SK-N-SH (cell line): ENCODE results near the gene TMX1. TPM values are rescaled to one million over a fixed set of nuclear protein-coding genes. Genes with fewer than 3 reads are reported as not detected.

ENCODE experiments used
- CTCF ChIA-PET: fragments of 300-600, 350-600 bp; formaldehyde crosslinking; extraction: SDS; loops from one replicate; lab custom pipeline; 2021; lab: Yijun Ruan, JAX
- POLR2A ChIA-PET: fragments of 350-600 bp; sonication (Branson Sonifier 250); formaldehyde crosslinking; extraction: SDS; loops from one replicate; lab custom pipeline; 2020; ENCODE audit warnings: antibody characterized with exemption, inconsistent platforms; lab: Yijun Ruan, JAX
- DNase-seq: peaks from one replicate; pipeline ENCODE4 v3.0.0; 2012
- H2AFZ ChIP-seq: fragments of 200-600 bp; sonication (generic); 2 replicates; pipeline ENCODE4 v1.8.1; 2016; ENCODE audit warnings: antibody characterized with exemption, mild to moderate bottlenecking, low read depth
- H3F3A ChIP-seq: fragments of 200-600 bp; sonication (generic); replicated peaks from 2 replicates; pipeline ENCODE3; 2016; ENCODE audit warnings: antibody characterized with exemption, mild to moderate bottlenecking; ENCODE audit not compliant: insufficient read depth
- H3K27ac ChIP-seq, 2 experiments: fragments of 200-500 bp in 1 of 2; fragments of 200-600 bp in 1 of 2; sonication (Bioruptor generic) in 1 of 2; sonication (generic), shearing (Covaris generic) in 1 of 2; 2 replicates each; pipeline versions ENCODE4 v1.5.1 to v1.6.1; 2014 to 2016; ENCODE audit warnings: low read depth in 2 of 2, inconsistent platforms in 1 of 2, low read length in 1 of 2, mild to moderate bottlenecking in 1 of 2, mixed read lengths in 1 of 2
- H3K27me3 ChIP-seq: fragments of 200-600 bp; sonication (generic), shearing (Covaris generic); 2 replicates; pipeline ENCODE4 v1.6.1; 2016; ENCODE audit warnings: mixed run types; ENCODE audit not compliant: insufficient read depth
- H3K36me3 ChIP-seq, 2 experiments: fragments of 200-500 bp in 1 of 2; fragments of 200-600 bp in 1 of 2; sonication (Bioruptor generic) in 1 of 2; sonication (generic) in 1 of 2; replicated peaks in 1 of 2; 2 replicates each; pipeline versions ENCODE3 to v1.5.1; 2014 to 2016; ENCODE audit warnings: low read length in 1 of 2, mild to moderate bottlenecking in 1 of 2; ENCODE audit not compliant: insufficient read depth in 2 of 2, control insufficient read depth in 1 of 2
- H3K4me1 ChIP-seq, 2 experiments: fragments of 200-500 bp in 1 of 2; fragments of 200-600 bp in 1 of 2; sonication (Bioruptor generic) in 1 of 2; sonication (generic), shearing (Covaris generic) in 1 of 2; 2 replicates each; pipeline versions ENCODE4 v1.5.1 to v1.6.1; 2014 to 2016; ENCODE audit warnings: low read depth in 1 of 2, low read length in 1 of 2, mixed run types in 1 of 2; ENCODE audit not compliant: insufficient read depth in 2 of 2, control insufficient read depth in 1 of 2
- H3K4me2 ChIP-seq: fragments of 200-600 bp; sonication (generic), shearing (Covaris generic); 2 replicates; pipeline ENCODE4 v1.6.1; 2017; ENCODE audit warnings: mixed run types
- H3K4me3 ChIP-seq, 2 experiments: fragments of 200-500 bp in 1 of 2; fragments of 200-600 bp in 1 of 2; sonication (Bioruptor generic) in 1 of 2; sonication (generic), shearing (Covaris generic) in 1 of 2; 2 replicates each; pipeline versions ENCODE4 v1.5.1 to v1.8.1; 2014 to 2016; ENCODE audit warnings: low read depth in 2 of 2, inconsistent platforms in 1 of 2, low read length in 1 of 2, mild to moderate bottlenecking in 1 of 2, mixed read lengths in 1 of 2, moderate library complexity in 1 of 2
- H3K79me2 ChIP-seq: fragments of 200-600 bp; sonication (generic); 2 replicates; pipeline ENCODE4 v1.8.1; 2017; ENCODE audit warnings: mild to moderate bottlenecking; ENCODE audit not compliant: insufficient read depth
- H3K9ac ChIP-seq: fragments of 200-600 bp; sonication (generic); 2 replicates; pipeline ENCODE4 v1.6.1; 2017; ENCODE audit warnings: mixed run types
- H3K9me2 ChIP-seq: fragments of 200-600 bp; sonication (generic); 2 replicates; pipeline ENCODE4 v1.6.1; 2017; ENCODE audit warnings: mixed run types
- H3K9me3 ChIP-seq: fragments of 200-600 bp; sonication (generic); 2 replicates; pipeline ENCODE4 v1.6.1; 2017; ENCODE audit warnings: mixed run types, mild to moderate bottlenecking, moderate library complexity
- H4K20me1 ChIP-seq: fragments of 200-600 bp; sonication (generic); 2 replicates; pipeline ENCODE4 v1.6.1; 2017; ENCODE audit warnings: mild to moderate bottlenecking, mixed run types; ENCODE audit not compliant: insufficient read depth
- FOXM1 ChIP-seq: IDR thresholded peaks from 2 replicates; pipeline ENCODE4 v1.4.0; 2012; ENCODE audit warnings: low read depth, mild to moderate bottlenecking
- JUND ChIP-seq: IDR thresholded peaks from 2 replicates; pipeline ENCODE4 v1.4.0; 2012
- MEF2A ChIP-seq: IDR thresholded peaks from 2 replicates; pipeline ENCODE4 v1.4.0; 2012; ENCODE audit warnings: low read depth, borderline replicate concordance
- MXI1 ChIP-seq: IDR thresholded peaks from 2 replicates; pipeline ENCODE4 v1.6.1; 2012; ENCODE audit warnings: mild to moderate bottlenecking, low read depth, low read length, improper control_type of control experiment
- NFIC ChIP-seq: IDR thresholded peaks from 2 replicates; pipeline ENCODE4 v1.4.0; 2012; ENCODE audit warnings: borderline replicate concordance
- RAD21 ChIP-seq: IDR thresholded peaks from 2 replicates; pipeline ENCODE4 v1.6.1; 2012; ENCODE audit warnings: mild to moderate bottlenecking, low read length
- TCF12 ChIP-seq: IDR thresholded peaks from 2 replicates; pipeline ENCODE4 v1.4.0; 2012
- WGBS: methylation state at CpG from one replicate; pipeline ENCODE4 v1.1.6; 2017; ENCODE audit warnings: low lambda C conversion rate; 5-methylcytosine and 5-hydroxymethylcytosine counted together
- polyA plus RNA-seq, 3 experiments: library from polyadenylated mRNA; depleted of rRNA; stranded (reverse); fragments of >200 nt; gene quantifications; 2 replicates each; pipeline ENCODE4 v1.2.3, GENCODE V29; 2012
- TF ChIP-seq, protein P1 (sequence below): fragments of 200-600 bp; sonication (generic); IDR thresholded peaks from 2 replicates; pipeline ENCODE4 v1.6.1; 2017; ENCODE audit warnings: antibody characterized with exemption, mild to moderate bottlenecking, moderate library complexity

TMX1 gene
- polyA plus RNA-seq, 1 of the 3 experiments (the other 2 are of a cell fraction) = 16.1 TPM

DNA sequence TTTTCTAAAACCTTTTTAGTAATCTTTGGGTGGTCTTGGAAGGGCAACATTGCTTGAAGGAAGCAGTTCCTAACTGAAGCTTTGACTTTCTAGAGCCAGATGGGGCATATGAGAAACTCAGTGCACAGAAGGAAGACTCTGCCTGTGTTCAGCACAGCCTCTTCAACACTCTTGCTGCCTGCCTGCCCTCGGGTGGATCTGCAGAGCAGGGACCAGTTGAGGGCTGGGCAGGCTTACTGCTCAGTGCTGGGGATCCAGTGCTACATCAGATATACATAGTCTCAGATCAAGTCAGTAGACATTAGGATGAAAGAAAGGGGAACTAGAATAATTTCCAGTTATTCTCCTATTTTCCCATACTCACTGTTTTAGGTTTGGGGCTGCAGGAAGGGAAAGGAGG, 29.5 kb upstream of the TMX1 start:
- H3K36me3 ChIP-seq = no peaks in the 10 kb centered on the region
- no peaks in the 10 kb centered on the region for H3K9me2 ChIP-seq
- no peak overlapping the region for H3K4me3 ChIP-seq
- no peak overlapping the region for H3K9ac ChIP-seq
- 85% methylated on average over 1 of the region's 1 CpG for WGBS
- H3K4me1 ChIP-seq = peaks cover 0 to 18% of the 10 kb centered on the region in 2 experiments; a peak in 2 of 4 replicates
- no peaks in the 10 kb centered on the region for H3K9me3 ChIP-seq
- no peak for TF ChIP-seq MEF2A
- H3K27me3 ChIP-seq = no peaks in the 10 kb centered on the region
- H2AFZ ChIP-seq = no peak overlapping the region; the same call in 1 of the 2 replicates
- no peaks in the 10 kb centered on the region for H4K20me1 ChIP-seq
- no peak overlapping the region for H3K4me2 ChIP-seq
- no peak for DNase-seq
- ChIA-PET POLR2A (no interaction called here), CTCF (interaction anchor here (5.6 kb wide), 1 partner anchor 8 kb away, joined by 17 read pairs; no protein-coding TSS in a partner anchor)
- no peaks in the 10 kb centered on the region for H3F3A ChIP-seq
- no peaks in the 10 kb centered on the region for H3K79me2 ChIP-seq
- no peak overlapping the region; a peak in 1 of 4 replicates for H3K27ac ChIP-seq

DNA sequence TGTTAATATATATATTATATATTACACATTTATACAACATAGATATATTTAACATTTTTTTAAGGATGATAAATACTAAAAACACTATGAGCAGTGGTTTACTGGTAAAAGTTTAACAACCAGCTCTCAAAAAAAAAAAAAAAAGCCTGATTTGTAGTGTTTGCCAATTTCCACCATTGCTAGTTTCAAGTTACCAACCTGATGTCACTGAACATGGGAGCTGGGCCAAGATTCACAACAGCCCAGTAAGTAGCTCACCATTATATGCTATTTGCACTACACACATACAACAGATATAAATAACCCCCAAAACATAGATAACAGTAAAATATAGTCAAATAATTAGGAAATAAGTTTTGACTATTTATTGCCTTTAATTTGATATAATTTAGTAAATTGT, 28.9 kb upstream of the TMX1 start:
- Histone ChIP-seq H3K79me2 (no peaks in the 10 kb centered on the region), H3K9me3 (no peaks in the 10 kb centered on the region), H3K27ac (no peak overlapping the region), H3K27me3 (no peaks in the 10 kb centered on the region), H3K4me1 (peaks cover 0 to 17% of the 10 kb centered on the region in 2 experiments; a peak in 2 of 4 replicates), H3K36me3 (no peaks in the 10 kb centered on the region), H3F3A (no peaks in the 10 kb centered on the region), H3K4me2 (no peak overlapping the region), H4K20me1 (no peaks in the 10 kb centered on the region), H3K4me3 (no peak overlapping the region), H3K9me2 (no peaks in the 10 kb centered on the region), H3K9ac (no peak overlapping the region), H2AFZ (no peak overlapping the region)
- TF ChIP-seq MXI1 (no peak), FOXM1 (no peak), NFIC (peak; percentile 64), JUND (no peak)
- no peak for DNase-seq
- POLR2A ChIA-PET = no interaction called here
- CTCF ChIA-PET = interaction anchor here (0.6 to 5.6 kb wide), 4 partner anchors 7 to 256 kb away, joined by 3 to 17 read pairs (median 4); no protein-coding TSS in a partner anchor

DNA sequence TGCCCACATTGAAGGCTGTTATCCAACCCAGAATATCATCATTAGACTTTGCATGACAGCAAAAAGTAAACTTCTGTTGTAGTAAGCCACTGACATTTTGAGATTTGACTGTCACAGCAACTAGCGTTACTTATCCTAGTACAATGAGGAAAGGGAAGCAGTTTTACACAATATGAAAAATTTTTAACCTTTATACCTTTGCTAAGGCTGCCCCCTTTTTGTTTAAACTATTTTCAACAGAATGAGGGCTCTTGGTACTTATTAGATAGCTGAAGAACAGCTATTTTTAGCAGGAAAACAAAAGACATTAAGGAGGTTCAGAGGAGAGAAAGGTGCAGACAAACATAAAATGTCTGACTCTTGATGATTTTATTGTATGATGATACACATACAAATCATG, 23.4 kb upstream of the TMX1 start:
- no peak for DNase-seq
- H3K4me3 ChIP-seq = no peak overlapping the region
- no peak overlapping the region for H3K9ac ChIP-seq
- H3K27me3 ChIP-seq = no peaks in the 10 kb centered on the region
- ChIA-PET CTCF (interaction anchor here (3.5 to 3.9 kb wide), 2 partner anchors 258 to 262 kb away, joined by 11 to 23 read pairs; no protein-coding TSS in a partner anchor), POLR2A (no interaction called here)
- no peak overlapping the region for H3K27ac ChIP-seq
- no peaks in the 10 kb centered on the region for H3F3A ChIP-seq
- no peaks in the 10 kb centered on the region for H3K9me3 ChIP-seq
- no peaks in the 10 kb centered on the region for H3K9me2 ChIP-seq
- no peaks in the 10 kb centered on the region for H3K79me2 ChIP-seq
- TF ChIP-seq TCF12 (no peak), RAD21 (peak; percentile 25; the same call in 1 of the 2 replicates)
- TF ChIP-seq, protein P1, sequence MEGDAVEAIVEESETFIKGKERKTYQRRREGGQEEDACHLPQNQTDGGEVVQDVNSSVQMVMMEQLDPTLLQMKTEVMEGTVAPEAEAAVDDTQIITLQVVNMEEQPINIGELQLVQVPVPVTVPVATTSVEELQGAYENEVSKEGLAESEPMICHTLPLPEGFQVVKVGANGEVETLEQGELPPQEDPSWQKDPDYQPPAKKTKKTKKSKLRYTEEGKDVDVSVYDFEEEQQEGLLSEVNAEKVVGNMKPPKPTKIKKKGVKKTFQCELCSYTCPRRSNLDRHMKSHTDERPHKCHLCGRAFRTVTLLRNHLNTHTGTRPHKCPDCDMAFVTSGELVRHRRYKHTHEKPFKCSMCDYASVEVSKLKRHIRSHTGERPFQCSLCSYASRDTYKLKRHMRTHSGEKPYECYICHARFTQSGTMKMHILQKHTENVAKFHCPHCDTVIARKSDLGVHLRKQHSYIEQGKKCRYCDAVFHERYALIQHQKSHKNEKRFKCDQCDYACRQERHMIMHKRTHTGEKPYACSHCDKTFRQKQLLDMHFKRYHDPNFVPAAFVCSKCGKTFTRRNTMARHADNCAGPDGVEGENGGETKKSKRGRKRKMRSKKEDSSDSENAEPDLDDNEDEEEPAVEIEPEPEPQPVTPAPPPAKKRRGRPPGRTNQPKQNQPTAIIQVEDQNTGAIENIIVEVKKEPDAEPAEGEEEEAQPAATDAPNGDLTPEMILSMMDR = peak; percentile 16; the same call in 1 of the 2 replicates
- no peak overlapping the region for H2AFZ ChIP-seq
- no peaks in the 10 kb centered on the region for H3K4me1 ChIP-seq
- no peaks in the 10 kb centered on the region for H4K20me1 ChIP-seq
- WGBS = 96% methylated on average over 1 of the region's 1 CpG
- no peaks in the 10 kb centered on the region for H3K36me3 ChIP-seq
- no peak overlapping the region for H3K4me2 ChIP-seq
